Stimulated activated CD8-positive, alpha-beta memory T cell treated with anti-CD3 and anti-CD28 coated beads, Interleukin-7, amount 100 ng/mL, for 4 hours (primary cell): ENCODE results near the gene TTC17.
"Not testable (repeated sequence)": the region's sequence is repeated elsewhere in the genome, so short reads cannot be mapped to it uniquely, and the experiment has no call there.

Experiments
- DNase-seq, 2 donors: peaks; one replicate each; pipeline ENCODE4 v3.0.0-alpha.2; 2020; ENCODE audit warnings: low read depth in 2 of 2

TTC17 gene, protein sequence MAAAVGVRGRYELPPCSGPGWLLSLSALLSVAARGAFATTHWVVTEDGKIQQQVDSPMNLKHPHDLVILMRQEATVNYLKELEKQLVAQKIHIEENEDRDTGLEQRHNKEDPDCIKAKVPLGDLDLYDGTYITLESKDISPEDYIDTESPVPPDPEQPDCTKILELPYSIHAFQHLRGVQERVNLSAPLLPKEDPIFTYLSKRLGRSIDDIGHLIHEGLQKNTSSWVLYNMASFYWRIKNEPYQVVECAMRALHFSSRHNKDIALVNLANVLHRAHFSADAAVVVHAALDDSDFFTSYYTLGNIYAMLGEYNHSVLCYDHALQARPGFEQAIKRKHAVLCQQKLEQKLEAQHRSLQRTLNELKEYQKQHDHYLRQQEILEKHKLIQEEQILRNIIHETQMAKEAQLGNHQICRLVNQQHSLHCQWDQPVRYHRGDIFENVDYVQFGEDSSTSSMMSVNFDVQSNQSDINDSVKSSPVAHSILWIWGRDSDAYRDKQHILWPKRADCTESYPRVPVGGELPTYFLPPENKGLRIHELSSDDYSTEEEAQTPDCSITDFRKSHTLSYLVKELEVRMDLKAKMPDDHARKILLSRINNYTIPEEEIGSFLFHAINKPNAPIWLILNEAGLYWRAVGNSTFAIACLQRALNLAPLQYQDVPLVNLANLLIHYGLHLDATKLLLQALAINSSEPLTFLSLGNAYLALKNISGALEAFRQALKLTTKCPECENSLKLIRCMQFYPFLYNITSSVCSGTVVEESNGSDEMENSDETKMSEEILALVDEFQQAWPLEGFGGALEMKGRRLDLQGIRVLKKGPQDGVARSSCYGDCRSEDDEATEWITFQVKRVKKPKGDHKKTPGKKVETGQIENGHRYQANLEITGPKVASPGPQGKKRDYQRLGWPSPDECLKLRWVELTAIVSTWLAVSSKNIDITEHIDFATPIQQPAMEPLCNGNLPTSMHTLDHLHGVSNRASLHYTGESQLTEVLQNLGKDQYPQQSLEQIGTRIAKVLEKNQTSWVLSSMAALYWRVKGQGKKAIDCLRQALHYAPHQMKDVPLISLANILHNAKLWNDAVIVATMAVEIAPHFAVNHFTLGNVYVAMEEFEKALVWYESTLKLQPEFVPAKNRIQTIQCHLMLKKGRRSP

DNA sequence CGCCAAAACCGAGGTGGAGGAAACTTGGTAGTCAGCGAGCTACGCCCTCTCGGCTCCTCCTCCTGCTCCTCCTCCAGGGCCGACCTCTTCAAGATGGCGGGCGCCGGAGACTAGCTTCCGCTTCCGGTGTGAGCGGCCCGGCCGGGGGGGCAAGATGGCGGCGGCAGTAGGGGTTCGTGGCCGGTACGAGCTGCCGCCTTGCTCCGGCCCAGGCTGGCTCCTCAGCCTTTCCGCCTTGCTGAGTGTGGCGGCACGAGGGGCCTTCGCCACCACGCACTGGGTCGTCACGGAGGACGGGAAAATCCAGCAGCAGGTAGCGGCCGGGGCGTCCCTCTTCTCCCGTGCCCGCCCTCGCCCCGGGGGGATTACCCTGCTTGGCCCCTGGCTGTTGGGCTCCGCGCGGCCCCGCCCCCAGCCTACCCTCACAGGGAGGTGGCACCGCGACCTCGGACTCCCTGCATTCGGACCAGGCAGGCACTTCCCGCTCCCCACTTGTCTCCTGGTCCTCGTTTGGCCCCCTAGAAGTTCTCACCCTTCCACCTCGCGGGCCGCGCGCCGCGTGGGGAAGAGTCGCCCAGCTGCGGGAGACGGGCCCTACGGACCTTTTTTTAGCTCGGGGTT is at the start of gene TTC17:
TSS of gene TTC17 (plus strand) at position 120 of the 621 bp plus-strand sequence. CDS start at position 155, 35 bp downstream.
- DNase-seq: peak; percentile 90 to 92

DNA sequence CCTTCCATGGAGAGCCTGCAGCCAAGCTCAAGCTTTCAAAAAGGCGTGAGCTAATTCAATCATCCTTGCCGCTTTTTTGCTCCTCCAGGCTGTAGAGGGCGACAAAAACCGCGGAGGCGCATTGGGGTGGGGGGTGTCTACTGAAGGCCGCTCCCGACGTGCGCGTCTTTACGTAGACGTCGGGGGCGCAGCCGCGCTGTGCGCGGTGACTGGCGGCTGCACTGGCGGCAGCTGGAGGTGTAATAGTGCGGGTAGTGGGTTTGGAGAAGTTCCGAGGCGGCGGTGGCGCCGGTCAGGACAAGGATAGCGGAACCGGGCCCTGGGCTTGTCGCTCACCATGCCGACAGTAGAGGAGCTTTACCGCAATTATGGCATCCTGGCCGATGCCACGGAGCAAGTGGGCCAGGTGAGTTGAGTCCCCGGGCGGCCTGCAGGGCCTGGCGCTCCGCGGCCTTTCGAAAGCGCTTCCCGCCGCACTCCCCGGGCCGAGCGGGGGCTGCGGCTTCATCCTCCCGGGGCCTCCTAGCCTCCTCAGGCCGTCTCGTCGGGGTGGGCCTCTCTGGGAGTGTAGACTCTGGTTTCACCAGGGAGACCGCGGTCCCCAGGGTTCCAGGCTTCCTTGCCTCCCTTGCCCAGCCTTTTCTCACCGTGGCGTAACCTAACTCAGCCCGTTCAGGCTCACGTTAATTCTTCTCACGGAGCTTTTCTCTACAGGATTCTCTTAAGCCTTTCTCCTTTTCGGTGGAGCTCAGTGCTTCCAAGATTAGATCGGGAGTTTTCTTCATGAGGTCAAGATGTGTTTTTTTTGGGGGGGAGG is 46.7 kb upstream of the TTC17 start, which contains the start of gene API5:
TSS of gene API5 (plus strand) at position 206 of the 817 bp plus-strand sequence. CDS start at position 338, 132 bp downstream.
- peak; percentile 90 to 91 for DNase-seq

DNA sequence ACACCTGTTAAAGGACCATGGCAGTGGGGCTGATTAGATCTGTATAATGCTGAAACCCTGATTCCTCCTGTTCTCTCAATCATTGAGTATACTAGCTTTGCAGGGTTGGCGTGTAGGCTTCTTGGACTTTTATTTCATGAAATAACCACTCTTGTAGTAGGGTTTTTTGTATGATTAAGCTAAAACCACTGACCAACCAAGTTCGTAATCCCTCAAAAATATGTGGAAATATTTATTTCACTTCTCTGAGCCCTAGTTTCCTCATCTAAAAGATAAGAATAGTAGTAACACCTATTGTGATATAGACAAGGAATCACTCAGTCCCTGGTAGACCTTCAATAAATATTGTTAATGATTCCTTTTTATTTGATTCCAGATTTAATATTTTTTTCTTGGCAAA is 42.8 kb upstream of the TTC17 start:
- DNase-seq: no peak

DNA sequence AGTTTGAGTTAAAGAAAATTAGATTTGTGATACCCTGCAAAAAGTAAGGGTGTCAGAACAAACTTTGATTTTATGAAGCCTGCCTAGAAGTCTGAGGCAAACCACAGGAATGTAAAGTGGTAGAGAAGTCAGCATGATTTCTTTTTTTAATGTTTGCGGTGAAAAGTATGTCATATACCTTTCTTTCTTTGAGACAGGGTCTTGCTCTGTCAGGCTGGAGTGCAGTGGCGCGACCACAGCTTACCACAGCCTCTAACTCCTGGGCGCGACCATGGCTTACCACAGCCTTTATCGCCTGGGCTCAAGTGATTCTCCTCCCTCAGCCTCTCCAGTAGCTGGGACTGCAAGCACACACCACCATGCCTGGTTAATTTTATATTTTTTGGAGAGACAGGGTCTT is 42.3 kb upstream of the TTC17 start:
- no peak for DNase-seq

DNA sequence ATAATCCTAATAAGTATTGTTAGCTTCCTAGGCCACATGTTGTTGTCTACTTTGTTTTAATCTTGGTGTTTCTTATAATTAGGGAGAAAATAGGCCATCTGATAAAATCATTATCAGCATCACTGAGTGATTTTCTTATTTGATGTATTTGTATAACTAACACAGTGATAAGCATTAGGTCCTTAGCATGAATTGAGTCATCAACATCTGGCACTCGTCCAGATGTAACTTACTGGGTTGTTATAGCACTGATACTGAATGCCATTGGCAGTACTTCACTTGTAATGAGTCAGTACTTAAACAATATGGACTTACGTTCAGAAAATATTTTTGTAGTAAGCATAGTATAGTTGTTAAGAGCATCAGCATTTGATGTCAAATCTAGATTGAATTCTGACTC is 30.7 kb upstream of the TTC17 start:
- DNase-seq: no peak

DNA sequence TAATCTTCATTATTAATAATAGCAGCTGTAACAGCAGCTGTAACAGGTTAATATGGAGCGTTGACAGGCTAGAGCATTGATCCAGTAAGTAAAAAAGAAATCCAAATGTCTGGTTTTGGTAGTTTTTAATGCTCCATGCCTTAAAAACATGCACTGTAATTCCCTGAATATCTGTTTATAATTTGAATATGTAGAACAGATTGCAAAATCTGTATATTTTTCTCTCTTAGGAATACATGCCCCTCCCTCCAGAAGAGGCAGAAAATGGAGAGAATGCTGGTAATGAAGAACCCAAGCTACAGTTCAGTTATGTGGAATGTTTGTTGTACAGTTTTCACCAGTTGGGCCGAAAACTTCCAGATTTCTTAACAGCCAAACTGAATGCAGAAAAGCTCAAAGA is 30.2 kb upstream of the TTC17 start:
- DNase-seq: no peak

DNA sequence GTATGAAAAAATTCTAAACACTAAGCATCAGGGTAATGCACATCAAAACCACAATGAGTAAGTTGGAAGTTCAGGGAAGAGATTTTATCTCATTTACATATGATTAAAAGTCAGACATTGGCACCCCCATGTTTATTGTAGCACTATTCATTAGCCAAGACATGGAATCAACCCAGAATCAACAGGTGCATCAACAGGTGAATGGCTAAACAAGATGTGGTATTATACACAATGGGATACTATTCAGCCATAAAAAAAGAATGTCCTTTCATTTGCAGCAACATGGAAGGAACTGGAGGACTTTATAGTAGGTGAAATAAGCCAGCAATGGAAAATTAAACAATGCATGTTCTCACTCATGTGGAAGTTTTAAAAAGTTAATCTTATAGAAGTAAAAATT is 17.6 kb upstream of the TTC17 start:
- DNase-seq: no peak

DNA sequence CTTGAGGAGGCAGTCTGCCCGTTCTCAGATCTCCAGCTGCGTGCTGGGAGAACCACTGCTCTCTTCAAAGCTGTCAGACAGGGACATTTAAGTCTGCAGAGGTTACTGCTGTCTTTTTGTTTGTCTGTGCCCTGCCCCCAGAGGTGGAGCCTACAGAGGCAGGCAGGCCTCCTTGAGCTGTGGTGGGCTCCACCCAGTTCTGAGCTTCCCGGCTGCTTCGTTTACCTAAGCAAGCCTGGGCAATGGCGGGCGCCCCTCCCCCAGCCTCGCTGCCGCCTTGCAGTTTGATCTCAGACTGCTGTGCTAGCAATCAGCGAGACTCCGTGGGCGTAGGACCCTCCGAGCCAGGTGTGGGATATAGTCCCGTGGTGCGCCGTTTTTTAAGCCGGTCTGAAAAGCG is 7.3 kb upstream of the TTC17 start:
- not testable (repeated sequence) for DNase-seq

DNA sequence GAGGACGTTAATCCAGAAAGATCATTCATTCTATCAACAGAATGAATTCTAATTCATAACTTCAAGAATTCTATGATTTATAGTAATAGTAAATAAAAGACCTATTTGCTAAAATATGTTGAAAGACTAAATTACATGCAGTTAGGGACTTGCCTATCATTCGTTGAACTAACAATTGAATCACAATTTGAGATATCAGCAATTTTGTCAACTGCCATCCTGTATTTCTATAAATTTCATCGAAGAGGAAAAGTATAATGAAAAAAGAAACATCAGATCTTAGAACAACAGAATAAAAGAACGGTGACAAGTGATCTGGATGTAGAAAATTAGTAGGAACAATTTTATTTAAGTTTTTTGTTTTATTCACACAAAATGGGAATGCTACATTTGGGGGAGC is 4.4 kb upstream of the TTC17 start:
- no peak for DNase-seq

DNA sequence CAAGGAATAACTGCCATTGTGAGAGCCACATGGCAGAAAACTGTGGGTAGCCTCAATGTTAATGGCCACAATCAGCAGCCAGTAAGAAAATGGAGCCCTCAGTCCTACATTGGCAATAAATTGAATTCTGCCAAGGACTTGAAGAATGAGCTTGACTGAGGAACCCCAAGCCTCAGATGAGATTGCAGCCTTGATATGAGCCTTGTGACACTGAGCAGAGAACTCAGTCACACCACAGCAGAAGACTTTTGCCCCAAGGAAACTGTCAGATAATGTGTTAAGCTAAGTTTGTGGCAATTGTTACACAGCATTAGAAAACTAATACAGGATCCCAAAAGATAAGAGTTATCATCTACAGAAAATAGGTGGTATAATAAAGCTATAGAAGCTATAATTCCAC is 2.4 kb upstream of the TTC17 start:
- DNase-seq: no peak

DNA sequence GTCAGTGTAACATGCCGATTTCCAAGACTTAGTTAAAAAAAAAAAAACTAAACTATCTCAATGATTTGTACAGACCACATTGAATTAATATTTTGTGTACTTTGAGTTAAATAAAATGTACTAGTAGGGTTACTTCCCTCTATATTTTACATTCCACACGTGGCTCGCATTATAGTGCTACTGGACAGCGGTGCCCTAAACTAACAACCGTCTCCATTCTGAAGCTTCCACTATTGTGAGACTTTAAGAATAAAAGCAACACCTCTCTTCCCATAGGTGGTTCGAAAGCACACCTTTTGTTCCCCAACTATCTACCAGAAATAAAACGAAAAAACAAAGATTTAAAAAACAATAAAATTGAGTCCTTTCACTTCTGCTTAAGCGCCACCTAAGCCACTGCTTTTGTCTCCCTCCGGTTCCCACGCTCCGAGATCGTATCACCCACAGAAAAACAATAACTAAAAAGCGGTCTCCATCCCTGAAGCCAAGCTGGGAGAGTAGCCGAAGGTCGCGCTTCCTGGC is 380 bp upstream of the TTC17 start:
- DNase-seq: no peak

DNA sequence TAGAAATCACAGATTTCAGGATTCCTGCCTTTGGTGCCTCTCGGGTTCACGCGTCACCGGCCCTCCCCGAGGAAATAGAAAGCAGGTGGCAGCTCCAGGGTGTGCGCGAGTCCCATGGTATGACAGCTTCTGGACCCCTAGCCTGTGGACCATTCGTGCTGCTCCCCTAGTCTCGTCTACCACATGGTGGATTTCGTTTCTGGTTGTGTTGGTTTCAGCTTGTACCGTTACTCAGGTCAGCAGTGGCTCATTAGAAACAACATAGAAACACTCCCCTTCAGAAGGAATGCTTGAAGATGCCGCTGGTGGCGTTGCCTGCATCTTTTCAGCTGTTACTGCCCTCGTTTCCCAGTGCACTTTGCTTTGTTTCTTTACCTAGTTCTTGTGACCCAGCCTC is 700 bp downstream of the TTC17 start:
- peak in 1 of 2 donors; percentile 13 for DNase-seq

DNA sequence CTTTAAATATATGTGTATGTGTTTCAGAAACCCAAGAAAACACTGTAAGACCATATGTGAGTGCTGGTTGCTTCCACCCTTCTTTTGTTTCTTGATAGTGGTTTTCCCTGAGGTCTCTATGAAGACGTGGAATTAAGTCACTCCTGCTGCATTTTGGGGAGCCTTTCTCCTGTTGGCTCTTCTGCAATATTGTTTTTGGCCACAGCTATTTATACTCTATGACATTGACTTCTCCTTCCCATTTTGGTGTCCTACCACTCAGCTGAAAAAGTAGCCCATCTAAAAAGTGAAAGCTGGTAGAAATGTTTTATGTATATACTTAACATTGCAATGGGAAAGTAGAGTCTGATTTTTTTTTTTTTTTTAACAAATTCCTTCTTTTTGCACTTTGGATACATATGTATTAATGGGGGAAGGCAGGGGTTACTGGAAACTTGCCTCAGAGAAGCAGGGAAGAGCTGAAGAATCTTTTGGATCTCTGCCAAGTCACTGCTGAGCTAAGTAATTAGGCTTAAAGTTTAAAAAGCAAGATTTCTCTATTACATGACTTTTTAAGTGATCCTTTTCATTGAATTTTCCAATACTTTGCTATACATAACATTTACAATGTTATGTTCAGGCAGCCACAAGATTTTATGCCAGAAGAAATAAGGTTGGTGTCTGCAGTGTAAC is 1.8 kb downstream of the TTC17 start:
- DNase-seq: no peak

DNA sequence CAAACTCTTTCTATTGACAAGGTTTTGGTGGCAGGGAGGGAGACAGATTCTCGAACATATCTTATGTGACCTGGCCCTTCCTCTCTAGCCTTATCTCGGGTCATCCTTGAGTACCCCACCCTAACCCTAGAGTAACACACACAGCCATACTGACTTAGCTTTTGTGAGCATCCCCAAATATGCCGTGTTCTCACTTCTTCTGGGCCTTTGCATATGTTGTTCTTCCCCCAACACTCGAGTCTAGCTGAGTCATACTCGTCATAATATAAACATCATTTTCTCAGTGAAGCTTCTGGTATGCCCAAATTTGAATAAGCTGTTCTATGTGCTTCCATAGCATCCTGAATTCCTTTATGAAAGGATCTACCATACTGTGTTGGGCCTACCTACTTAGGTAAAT is 8.0 kb downstream of the TTC17 start:
- no peak for DNase-seq

DNA sequence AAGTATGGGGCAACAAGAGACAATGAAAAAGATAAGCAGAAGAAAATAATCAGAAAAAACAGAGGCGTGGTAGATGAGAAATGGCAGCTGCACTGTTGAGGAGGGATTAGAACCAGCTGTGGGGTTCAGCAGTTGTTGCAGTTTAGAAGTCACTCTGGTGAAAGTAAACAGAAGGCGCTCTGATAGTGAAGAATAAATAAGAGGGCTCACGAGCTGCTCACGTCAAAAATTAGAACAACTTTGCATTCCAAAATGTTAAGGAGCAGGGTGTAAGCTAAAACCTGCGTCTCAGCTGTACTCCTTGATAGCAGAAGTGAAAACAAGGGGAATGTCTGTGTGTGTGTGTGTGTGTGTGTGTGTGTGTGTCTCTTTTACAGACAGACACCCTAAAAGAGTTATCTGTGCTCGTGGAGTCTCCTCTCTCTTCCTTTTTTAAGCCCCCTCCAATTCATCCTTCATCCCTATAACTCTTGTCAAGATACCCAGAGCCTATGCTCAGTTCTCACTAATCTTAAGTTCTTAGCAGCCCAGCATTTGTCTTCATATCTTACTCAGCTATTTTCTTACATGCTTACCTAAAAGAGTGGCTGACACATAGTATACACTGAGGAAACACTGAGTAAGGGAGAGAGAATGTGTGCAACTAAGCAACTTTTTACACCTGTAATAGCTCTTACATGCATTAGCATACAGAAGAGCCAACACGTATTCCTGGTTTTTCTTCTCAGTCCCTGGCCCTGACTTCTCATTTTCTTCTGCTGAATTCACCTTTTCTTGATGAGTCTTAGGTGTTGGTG is 8.9 kb downstream of the TTC17 start:
- no peak for DNase-seq

DNA sequence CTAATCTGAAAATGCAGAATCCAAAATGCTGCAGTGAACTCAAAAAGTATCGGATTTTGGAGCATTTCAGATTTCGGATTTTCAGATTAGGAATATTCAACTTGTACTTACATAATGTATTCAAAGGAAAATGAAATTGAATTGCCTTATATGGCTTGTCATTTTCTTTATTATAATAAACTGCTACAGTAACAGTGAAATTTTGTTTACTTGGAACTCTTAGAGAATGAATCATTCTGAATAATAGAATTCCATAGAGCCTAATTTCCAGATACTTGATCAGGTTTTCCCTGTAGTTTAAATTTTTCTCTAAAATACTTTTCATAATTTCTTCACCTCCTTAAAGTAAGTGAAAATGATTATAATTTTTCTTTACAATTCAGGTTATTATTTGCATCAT is 17.3 kb downstream of the TTC17 start:
- DNase-seq: no peak

DNA sequence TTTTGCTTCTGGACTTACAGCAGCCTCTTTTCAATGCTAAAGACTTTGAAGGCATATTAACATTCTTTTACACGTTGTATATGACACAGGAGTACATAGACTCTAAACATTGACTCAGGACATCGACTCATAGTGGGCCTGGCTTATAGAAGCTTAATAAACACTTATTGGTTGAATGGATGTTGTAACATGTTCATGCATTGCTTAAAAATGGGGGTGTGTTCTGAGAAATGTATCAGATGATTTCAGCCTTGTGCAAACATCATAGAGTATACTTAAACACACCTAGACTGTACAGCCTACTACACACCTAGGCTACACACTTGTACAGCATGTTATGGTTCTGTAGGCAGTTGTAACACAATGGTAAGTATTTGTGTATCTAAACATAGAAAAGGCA is 17.9 kb downstream of the TTC17 start:
- DNase-seq: no peak

DNA sequence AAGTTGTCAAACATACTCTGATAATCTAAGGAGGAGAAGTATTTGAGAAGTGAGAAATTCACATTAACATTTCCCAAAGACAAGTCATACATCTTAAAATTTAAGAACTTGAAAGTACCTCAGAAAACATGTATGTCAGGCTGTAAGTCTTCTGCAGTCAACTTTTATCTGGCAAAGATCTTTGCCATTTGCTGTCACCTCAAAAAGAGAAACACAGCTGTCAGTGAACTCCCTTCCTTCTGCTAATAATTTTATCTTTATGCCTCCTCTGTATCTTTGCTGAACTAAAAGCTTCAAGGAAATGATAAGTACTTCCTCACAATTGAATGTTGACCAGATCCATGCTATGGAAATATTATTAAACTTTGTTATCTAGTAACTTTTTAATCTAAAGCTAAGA is 18.7 kb downstream of the TTC17 start:
- DNase-seq: no peak

DNA sequence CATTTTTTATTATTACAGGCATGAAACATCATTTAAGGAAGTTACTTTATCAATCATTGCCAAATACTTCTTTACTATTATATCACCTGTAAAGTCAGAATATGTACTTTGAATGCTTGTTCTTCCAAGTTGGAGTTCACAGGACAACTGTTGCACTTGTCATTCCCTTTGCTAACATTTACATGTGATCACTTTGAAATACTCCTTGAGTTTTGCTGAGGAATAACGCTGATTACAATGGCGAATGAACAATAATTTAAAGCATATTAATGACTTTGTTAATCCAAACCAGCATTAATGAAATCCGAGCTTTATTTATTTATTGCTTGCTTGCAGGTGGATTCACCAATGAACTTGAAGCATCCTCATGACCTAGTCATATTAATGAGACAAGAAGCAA is 20.2 kb downstream of the TTC17 start:
- no peak for DNase-seq
